HG02970 (cell line): Measurements from ENCODE around the gene SEPTIN3.
"Not testable (repeated sequence)": the region's sequence is repeated elsewhere in the genome, so short reads cannot be mapped to it uniquely, and the experiment has no call there.

ENCODE experiments used
- ATAC-seq: cut with Tn5 transposase; IDR thresholded peaks from one replicate; pipeline ENCODE4 v1.9.1; 2021; ENCODE audit warnings: mild to moderate bottlenecking, moderate library complexity, moderate number of reproducible peaks; ENCODE audit not compliant: unreplicated experiment, low FRiP score

The SEPTIN3 gene

DNA sequence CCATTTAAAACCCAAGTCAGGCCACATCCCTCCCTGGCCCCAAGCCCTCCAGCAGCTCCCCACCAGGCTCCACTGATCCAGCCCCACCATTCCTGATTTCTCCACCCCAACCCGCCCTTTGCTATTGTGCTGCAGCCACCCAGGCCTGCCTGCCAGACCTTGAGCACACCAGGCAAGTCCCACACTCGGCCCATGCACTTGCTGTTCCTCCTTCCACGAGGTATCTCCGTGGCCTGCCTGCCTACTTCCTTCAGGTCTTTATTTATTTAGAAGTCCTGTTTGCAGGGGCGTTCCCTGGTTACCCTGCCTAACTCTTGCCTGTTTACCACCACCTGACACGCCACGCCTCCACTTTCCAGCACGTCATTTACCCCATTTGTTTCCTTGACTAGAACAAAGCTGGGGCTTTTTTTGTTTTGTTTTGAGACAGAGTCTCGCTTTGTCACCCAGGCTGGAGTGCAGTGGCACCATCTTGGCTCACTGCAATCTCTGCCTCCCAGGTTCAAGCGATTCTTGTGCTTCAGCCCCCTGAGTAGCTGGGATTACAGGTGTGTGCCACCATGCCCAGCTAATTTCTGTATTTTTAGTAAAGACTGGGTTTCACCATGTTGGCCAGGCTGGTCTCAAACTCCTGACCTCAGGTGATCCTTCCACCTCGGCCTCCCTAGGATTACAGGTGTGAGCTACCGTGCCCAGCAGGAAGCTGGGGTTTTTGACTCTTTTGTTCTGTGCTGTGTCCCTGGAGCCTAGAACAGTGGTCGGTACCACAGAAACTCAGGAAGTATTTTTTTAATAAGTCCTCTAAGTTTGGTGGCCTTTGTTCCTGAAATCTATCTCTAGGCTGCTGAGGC lies 29.0 kb upstream of the SEPTIN3 start:
- ATAC-seq, result peak; percentile 48

DNA sequence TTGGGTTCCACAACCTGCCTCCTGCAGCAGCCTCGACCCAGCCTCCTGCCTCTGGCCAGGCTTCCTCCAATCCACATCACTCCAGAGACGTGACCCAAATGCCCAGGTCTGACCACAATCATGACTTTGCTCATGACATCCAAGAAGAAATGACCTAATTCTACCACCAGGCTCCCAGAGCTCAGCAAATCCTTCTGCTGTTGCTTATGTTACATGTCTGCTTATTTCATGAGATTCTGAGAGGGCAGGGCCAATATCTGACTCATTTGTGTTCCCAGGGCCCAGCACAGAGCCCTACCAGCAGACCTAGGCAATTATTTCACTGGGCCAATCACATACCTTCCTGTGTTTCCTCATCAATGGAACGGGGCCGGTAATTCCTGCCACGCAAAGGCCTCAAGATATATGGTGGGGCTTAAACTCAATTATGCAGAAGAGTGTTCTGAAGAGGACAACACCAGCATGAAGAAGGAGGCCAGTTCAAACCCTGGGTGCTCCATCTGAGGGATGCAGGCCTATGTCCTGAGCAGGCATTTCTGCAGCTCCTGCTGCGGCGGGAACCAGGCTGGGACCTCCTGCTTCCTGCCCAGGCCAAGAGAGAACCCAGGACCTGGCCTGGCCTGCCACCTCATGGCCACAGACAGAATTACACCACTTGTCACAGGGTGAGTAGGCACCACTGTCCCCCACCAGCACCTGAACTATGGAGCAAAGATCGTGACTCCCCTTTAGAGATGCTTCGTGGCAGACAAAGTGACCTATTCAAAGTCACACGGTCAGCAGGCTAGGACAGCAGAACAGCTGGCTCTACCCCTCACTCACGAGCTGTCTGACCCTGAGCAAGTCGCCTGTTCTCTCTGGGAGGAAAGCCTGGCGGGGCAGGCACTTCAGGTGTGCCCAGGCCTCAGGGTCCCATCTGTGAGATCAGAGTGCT lies 28.1 kb upstream of the SEPTIN3 start:
- ATAC-seq, result no peak

DNA sequence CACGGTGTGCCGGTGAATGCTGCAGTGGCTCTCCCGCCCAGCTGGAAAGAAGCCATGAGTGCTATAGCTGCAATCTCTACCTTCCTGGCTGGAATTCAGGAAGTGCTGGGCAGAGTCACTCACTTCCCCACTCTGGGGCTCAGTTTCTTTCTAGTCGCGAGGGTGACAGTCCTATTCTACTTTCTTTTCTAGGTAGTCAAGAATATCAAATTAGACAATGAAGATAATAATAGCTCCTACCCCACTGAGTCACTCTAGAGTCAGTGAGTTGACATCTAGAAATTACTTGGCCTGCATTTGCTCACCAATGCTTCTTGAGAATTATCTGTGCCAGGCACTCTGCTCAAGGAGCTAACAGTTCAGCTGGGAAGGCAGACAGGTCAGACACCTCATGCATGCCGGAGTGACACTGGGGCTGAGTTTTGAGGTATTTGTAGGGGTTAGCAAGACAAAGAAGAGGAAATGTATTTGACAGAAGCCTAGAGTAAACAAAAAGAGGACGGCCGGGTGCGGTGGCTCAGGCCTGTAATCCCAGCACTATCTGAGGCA lies 25.5 kb upstream of the SEPTIN3 start:
- no peak for ATAC-seq

DNA sequence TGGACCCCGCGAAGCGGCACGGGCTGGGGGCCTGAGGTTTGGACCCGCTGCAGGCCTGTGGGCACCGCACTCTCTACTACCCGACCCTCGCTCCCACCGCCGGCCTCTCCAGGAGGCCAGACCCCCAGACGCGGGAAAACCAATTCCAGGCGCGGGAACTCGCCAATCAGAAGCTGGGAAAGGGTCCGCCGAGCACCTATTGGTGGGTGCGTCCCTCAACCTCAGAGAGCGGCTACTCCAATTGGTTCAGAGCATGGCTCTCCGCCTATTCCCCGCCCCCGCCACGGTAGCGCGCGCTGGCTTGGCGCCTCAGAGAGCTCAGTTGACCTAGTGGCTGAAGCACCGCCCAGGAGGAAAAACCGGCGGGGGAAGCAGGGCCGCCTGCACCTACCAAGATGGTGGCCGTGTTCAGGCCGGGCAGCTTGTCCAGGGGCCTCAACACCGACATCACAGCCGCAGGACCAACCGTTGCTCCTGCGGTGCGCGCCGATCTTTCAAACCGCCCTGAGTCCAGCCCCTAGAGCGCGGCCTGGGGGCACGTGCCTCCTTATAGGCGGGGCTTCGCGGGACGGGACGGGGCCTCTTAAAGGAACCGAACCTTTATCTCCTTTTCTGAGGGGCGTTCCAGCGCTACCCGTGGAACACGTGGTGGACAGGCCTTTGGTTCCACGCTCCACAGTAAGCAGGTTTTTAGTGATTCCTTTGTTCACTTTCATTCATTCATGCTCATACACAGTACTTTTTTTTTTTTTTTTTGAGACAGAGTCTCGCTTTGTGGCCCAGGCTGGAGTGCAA lies 22.4 kb upstream of the SEPTIN3 start, which contains the start of gene CENPM:
Gene CENPM, minus strand, starts transcription at position 524 of the 795 bp plus-strand sequence. Its CDS starts 76 bp downstream, at position 448.
- ATAC-seq, result peak; percentile 79

DNA sequence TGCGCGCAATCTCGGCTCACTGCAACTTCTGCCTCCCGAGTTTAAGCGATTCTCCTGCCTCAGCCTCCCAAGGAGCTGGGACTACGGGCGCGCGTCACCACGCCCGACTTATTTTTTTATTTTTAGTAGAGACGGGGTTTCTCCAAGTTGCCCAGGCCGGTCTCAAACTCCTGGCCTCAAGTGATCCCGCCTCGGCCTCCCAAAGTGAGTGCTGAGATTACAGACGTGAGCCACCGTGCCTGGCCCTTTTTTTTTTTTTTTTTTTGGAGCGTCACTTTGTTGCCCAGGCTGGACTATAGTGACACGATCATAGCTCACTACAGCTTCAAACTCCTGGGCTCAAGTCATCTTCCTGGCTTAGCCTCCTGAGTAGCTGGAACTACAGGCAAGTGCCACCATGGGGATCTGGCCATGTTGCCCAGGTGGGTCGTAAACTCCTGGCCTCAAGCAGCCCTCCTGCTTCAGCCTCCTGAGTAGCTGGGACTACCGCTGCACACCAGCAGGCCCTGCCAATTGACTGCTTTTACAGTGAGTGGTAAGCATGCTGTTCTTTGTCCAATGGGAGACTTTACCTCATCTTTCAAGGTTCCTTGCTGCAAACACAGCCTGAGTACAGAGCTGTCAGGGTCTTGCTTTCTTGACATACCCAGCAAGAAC lies 21.7 kb upstream of the SEPTIN3 start:
- no peak for ATAC-seq

DNA sequence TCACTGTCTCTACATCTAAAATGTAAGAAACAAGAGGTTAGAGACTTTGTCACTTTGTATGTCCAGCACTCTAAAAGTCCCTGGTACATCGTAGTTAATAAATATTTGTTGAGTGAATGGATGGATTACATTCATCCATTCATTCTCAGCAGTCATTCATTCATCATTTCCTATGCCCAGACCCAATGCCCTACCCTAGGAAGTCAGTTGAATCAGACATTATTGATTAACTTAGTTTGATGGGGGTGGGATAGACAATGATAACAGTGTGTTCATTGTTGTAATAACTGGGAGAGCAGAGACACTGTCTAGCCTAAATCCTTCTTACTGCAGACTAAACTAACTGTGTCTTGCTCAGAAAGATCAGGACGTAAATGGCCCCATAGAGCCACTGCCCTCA lies 21.1 kb upstream of the SEPTIN3 start:
- no peak for ATAC-seq

DNA sequence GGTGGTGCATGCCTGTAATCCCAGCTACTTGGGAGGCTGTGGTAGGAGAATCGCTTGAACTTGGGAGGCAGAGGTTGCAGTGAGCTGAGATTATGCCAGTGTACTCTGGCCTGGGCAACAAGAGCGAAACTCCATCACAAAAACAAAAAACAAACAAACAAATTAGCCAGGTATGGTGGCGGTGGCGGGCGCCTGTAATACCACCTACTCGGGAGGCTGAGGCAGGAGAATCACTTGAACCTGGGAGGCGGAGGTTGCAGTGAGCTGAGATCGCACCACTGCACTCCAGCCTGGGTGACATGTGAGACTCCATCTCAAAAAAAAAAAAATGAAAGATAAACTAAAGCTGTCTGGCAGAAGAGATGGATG lies 20.3 kb upstream of the SEPTIN3 start:
- not testable (repeated sequence) for ATAC-seq

DNA sequence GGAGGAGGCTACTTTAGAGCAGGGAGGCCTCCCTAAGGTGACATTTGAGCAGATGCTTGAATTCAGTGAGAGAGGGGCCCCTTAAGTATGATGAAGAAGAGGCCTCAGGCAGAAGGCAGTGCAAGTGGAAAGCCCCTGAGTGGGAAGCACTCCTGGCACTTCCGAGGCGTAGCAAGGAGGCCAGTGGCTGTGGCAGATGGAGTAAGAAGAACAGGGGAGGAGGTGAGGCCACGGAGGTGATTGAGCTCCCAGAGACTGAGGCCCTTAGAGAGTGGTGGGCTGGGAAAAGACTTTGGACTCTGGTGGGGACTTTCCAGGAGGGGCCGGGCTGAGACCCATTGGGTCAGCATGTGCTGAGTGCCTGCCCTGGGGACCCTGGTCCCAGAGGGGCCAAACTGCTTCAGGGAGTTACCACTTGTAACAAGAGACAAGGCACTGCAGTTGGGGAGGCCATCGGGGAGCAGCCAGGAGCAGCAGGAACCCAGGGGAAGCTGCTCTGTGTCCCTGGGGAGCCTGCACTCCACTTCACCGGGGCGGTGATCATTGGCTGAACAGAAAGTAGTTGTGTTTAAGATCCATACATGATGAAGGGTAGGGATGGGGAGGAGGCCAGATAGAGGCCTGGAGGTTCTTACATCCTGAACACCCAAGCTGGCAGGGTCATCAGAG lies 19.8 kb upstream of the SEPTIN3 start:
- no peak for ATAC-seq

DNA sequence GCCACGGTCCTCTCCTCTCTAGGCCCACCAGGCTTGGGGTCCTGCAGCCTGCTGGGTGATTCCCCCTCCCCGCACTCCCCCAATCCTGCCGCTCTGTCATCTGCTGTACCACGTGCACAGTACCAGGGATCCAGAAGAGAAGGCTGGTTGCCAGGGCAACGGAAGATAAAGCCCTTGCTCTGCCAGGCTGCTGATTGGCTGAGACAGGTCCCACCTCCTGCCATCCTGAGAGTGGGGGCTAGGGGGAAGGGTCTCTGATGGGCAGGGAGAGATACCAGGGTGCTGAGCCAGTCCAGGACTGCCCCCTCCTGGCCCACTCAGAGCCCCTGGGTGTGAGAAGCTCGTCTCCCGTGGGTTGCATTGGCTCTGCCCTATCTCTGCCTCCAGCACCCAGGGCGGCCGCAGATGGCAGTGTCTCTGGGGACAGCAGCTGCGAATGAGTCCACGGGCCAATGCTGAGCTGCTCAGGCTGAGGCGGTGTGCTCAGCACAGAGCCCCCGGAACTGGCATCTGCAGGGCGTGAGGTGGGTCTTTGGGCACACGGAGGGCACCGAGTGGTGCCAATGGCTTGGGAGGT lies 17.3 kb upstream of the SEPTIN3 start, which contains the start of gene SMIM45:
Gene SMIM45, plus strand, starts transcription at position 253 of the 577 bp plus-strand sequence.
- no peak for ATAC-seq

DNA sequence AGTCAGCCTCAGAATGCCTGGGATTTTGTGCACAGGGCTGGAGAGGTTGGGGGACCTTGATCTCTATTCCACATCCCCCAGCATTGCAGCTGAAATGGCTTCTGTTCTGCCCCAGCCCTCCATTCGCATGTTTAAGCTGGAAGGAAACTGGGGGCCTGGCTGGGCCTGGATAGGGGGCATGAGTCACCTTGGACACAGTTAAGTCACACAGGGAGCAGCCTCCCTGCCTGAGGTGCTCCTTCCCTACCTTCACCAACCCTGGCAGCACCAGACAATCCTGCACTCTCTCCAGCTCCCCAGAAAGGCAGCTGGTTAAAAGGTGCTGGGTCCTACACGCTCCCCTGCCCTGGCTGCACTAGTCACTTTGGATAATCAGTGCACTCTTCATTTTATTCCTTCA lies 16.5 kb upstream of the SEPTIN3 start:
- ATAC-seq, result no peak

DNA sequence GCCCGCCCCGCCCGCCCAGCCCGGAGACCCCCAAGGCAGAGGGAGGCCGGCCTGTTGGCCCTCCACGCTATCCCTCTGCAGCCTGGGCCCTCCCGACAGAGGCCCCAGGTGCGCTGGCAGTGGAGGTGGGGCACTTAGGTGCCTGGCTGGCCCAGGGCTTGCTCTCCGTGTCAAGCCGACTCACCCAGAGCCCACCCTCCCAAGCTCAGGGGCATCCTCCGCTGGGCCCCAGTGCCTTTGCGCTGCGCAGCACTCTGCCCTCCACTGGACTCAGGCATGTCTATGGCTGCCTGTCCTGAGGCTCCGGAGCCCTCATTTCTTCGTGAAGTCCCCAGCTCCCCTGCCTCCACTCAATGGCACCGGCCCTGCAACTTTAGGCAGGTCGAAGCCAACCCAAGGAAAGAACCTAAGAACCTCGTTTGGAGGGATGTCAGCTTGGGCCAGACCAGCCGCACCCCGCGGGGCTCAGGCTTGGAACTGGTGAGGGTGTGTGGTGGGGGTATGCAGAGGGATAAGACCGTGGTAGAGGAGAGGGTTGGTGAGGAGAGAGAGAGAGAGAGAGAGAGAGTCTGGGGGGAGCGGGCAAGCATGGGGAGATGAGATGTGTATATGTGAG lies 11.2 kb upstream of the SEPTIN3 start:
- no peak for ATAC-seq

DNA sequence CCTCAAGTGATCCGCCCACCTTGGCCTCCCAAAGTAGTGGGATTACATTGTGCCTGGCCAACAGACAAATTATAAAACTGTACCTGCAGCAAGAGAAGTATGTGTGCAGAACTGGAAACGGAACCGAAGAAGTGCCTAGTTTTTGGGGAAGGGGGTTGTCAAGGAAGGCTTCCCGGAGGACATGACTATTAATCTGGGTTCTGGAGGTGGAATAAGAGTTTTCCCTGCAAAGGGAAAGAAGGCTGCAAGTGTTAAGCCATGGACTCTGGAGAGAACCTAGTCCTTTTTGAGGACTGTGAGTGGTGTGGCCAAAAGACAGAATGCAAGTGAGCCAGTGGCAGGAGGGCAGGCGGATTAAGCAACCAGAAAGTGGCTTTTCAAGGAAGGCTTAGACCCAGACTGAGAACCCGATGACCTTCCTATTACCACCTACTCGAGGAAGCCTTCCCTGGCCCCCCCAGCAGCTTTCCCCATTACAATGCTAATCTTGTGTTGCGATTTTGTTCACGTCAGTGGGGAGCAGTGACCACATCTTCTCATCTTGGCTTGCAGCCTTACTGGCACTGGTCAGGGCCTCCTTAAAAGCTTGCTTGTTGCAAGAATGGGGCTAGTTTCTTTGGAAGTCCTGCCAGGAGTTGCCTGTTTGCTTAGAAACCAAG lies 5.7 kb upstream of the SEPTIN3 start:
- no peak for ATAC-seq

DNA sequence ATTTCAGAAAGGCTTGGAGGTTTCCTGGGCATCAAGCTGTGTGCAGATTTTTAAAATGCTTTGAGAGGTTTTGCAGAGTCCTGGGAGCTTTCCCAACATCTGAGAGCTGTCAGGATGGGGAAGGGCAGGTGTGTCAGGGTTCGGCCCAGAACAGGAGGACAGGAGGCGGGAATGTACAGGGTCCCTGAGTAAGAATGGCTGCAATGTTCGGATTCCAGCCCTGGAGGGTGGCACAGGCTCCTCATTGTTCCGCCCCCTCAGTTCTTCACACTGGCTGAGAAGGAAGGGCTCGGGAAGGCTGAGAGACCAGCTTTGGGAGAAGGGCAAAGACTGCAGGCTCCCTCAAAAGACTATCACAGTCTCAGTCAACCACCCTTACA lies 5.1 kb upstream of the SEPTIN3 start:
- no peak for ATAC-seq

DNA sequence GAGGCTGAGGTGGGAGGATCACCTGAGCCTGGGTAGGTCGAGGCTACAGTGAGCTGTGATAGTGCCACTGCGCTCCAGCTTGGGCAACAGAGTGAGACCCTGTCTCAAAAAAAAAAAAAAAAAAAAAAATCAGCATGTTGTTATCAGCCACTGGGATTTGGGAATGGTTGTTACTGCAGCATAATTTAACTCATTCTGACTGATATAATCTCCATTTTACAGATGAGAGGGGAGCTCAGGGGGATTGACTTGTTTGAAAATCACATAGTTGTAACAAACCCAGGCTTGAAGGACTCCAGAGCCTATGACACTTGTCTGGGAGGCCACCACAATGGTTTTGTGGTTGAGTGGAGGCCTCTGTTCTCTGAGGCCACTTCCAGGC lies 3.0 kb upstream of the SEPTIN3 start:
- ATAC-seq, result no peak

DNA sequence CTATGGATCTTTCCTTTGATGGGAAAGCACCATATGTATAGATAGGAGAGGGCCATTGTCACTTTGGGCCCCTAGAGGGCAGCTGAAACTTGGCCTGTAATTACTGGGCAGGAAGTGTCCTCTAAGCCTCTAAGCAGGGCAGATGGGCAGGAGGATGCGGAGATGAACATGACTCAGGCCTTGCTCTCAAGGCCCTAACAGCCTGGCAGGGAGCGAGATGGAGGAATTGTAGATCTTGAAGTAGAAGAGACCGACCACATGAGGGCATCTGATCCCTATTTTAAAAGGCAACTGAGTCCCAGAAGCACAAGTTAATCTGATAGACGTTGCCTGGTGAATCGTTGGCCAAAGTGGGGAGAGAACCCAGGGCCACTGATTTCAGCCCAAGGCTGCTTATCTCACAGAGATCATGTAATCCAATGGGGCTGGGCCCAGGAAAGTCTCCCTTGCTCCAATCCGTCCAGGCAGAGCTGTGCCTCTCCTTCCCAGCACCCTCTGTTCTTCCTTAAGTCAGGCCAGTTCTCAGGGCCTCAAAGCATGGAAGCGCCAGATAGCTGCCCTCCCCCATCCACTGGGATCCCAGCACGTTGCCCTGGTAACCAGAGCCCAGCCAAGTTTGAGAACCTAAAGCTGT lies 2.5 kb upstream of the SEPTIN3 start:
- ATAC-seq, result no peak

DNA sequence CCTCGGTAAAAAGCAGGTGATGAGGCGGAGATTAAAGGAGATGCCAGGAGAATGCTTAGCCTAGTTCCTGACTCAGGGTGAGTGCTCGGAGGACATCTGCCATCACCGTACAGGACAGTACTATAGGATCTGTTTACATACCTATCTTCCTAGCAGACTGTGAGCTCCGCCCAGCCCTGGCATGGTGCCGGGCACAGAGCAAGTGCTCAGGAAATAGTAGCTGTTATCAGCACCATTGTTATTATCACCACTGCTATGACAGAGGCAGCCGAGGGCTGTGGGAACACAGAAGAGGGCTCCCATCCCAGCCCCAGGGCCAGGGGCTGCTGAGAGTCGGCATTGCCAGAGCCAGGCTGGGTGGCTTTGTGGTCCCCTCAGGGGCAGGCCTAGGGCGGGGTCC lies 642 bp upstream of the SEPTIN3 start:
- ATAC-seq, result no peak

DNA sequence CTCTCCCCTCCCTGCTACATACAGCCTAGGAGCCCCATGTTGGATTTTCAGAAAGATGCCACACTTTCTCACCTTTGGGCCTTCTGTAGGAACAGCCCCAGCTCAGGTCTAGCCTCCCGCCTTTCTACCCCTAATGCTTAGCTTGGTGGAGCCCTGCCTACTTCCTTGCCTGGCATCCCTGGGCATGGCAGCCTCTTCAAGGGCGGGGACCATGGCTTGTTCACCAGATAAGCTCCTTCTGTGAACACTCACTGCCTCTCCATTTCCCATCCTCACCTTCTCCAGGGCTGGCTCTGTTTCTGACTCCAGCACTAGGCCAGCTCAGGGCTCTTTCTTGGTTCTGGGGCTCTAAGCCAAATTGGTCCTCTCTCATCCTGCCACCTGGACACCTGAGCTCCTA lies 1.4 kb downstream of the SEPTIN3 start:
- ATAC-seq, result no peak

DNA sequence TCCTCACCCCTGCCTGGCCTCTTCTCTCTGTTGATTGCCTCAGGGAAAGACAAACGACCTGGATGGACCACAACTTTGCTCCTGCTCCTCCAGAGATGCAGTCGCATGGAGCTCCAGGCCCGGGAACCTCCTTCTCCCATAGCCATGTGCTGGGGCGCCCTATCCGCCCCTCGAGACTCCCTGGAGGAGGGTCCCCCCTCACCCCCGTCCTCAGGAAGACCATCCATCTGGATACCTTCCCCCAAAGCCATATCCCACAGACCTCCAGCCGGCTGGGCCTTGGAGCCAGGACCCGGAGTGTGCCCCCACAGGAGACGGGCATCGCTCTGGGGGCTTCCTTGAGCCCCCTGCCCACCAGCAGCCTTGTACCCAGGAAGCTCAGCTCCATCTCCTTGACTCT lies 2.2 kb downstream of the SEPTIN3 start:
- ATAC-seq, result no peak
